ENCODE measurements around the gene AKNAD1. TPM values are rescaled to one million over a fixed set of nuclear protein-coding genes. Genes with fewer than 3 reads are reported as not detected.

The AKNAD1 gene
- total RNA-seq, 1 donor from 2014 or later, result 1.8 TPM

DNA sequence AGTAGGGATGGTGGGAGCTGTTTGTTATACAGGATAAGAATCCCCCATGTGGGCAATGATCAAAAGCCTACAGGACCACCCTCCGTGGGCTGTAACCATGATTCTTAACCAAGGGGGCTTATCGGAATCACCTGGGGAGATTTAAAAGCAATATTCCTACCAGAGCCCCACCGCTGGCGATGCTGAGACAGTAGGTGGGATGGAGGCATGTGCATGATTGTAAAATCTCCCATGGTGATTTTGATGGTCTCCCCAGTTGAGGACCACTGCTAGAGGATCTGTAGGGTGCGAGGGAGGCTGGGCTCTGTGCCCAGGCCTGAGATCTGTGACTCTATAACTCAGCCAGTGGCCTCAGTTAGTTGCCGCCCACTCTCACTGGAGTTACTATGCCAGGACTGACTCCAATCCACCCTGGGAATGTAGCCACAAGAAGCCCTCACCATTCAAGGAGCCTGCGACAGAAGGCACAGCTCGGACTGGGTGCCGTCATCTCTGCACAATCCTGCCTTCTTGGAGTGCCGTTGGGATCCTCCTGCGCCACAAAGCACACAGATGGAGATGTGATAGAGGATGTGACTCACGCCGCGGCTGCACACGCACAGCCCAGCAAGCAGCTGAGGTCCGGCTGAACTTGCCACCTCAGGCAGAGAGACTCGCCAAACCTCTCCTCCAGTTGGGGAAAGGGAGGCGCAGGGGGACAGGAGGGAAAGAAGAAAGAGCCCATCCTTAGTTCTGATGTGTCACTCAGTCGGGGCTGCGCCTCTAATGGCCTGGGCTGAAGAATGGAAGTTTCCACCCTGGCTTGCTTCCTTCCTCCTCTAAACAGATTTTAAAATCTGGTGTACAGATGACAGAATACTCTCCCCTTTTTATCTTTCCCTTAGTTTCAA, 26.5 kb downstream of the AKNAD1 start:
- DNase-seq (ENCODE audit: low read depth), result peak; percentile 100

GRCh38 chr1:108829498-108829916, 27.4 kb downstream of the AKNAD1 start:
- peak; percentile 100 for DNase-seq (ENCODE audit: low read depth)

DNA sequence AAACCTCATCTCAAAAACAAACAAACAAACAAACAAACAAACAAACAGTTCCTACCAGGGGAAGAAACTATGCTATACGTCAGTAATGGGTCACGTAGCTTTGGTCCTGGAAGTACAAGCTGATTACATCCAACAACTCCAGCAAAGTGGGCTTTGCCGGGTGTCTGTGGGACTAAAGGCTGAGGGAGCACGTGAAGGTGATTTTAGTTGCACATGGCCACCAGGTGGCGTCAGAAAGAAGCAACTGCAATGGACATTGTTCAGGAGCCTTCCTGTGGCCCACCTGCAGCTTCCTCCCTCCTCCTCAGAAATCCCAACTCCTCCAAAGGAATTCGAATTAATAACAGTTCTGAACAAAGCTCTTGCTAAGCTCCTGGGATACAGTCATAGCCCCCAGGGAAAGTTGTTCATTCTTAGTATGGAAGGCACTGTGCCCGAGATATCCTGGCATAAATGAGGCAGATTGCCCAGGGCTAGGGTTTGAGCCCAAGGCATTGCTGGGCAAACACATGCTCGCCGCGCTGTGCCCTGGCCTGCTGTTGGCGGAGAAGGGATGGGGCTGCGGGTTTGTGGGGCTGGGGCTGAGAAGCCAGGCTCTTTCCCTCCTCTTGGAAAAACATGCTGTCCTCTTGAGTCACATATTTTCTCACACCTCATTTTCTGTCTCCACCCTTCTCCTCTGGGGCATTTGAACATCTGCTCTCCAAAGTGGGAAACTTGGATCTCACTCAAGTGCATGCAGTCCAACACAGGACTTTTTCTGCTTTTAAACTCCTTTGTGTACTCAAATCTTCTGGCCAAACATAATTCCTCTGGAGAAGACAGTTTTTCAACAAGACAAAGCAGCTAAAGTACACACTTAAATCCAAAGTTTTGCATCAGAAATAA, 28.6 kb downstream of the AKNAD1 start:
- DNase-seq (ENCODE audit: low read depth), result peak; percentile 96

GRCh38 chr1:108826081-108826635, 30.7 kb downstream of the AKNAD1 start:
- DNase-seq (ENCODE audit: low read depth), result no peak

- DNase-seq (ENCODE audit: low read depth), result no peak
Measured at GRCh38 chr1:108824051-108824450, 32.8 kb downstream of the AKNAD1 start.

- DNase-seq (ENCODE audit: low read depth), result no peak
Measured at GRCh38 chr1:108823632-108824031, 33.3 kb downstream of the AKNAD1 start.

DNA sequence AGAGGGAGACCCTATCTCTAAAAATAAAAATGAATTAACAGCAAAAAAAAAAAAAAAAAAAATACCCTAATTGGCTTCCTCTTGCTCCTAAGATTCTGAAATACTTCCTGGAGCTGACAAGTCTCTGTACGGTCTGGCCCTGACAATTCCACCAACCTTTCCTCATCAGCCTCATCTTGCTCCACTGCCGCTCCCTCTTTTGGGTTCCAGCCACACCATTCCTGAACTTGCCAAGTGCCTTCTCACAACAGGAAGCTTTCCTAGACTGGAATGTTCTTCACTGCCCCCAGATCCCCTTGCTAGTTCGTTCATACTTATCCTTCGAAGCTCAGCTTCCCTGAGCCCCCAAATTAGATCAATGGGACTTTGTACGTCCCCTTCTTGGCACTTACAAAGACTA, 37.0 kb downstream of the AKNAD1 start:
- DNase-seq (ENCODE audit: low read depth), result no peak

DNA sequence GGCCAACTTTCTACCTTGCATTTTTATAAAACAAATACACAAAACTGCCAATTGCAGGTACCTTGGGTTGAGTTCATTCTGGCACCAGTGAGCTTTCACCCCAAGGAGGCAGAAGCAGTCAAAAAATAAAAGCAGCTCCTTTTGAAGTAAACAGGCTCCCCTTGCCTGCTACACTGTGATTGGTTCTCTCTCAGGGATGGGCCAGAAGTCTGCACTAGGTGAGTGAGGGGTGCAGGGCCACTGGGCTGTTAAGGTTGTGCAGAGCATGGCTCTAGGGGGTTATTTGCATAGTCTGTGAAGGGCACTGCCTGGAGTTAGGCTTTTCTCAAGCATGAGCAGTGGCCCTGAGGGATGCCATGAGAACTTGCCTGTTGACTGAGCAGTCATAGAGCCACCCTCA, 39.1 kb downstream of the AKNAD1 start:
- DNase-seq (ENCODE audit: low read depth), result no peak

- peak; percentile 97 for DNase-seq (ENCODE audit: low read depth)
Measured at GRCh38 chr1:108817016-108817415, 39.9 kb downstream of the AKNAD1 start.

DNA sequence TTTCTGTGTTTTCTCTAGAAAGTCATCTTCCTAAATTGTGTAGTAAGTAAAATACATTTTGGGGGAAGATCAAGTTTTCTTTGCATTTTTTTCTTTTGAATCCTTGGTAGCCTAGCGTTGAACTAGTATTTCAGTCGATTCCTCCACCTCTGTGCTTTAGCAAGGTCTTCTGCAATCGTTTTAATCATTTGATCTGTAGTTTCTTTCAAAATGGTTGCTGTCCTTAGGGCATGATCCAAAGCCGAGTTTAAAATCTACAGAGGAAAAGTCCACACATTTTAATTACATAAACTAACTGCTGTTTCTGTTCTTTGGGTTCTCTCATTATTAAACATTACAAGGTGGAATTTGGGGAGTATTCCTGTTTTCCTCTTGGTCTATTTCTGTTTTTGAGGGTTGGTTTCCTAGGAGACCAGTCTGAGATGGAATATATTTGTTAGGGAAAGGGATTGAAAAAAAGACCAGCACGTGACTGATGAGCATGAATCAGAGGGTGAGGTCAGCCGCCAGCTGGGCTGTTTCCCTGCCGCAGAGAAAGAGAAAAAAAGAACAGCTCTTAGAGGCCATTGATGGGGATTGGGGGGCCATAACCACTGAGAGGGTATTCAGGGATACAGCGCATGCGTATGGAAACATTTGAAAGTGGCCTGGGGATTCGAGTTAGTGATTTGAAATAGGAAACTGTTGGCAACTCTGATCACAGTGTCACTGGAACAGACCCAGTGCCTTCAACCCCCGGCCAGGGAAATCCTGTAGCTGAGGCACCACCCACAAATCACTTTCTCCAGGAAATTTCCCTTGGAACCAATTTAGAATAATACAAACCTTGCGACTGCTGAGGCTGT, 40.6 kb downstream of the AKNAD1 start:
- DNase-seq (ENCODE audit: low read depth), result peak; percentile 97

DNA sequence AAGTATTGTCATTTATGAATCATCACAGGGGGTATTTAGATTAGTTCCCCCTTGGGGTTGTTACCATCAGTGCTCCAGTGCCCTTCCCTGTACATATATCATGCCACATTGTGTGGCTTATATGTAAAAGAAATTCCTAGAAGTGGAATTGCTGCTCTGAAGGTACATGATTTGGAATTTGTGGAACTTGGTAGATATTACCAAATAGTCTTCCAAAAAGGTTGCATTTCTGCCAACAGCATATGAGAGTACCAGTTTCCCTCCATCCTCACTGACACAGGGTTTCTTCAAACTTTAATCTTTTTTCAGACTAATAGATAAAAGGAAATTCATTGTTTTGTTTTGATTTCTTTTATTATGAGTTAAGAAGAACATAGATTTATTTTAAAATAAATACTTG, 41.3 kb downstream of the AKNAD1 start:
- DNase-seq (ENCODE audit: low read depth), result peak; percentile 37

- DNase-seq (ENCODE audit: low read depth), result peak; percentile 89
Measured at GRCh38 chr1:108814343-108815125, 42.4 kb downstream of the AKNAD1 start.

GRCh38 chr1:108813326-108813725, 43.6 kb downstream of the AKNAD1 start:
- DNase-seq (ENCODE audit: low read depth), result no peak

- no peak for DNase-seq (ENCODE audit: low read depth)
Measured at GRCh38 chr1:108811611-108812010, 45.3 kb downstream of the AKNAD1 start.

- DNase-seq (ENCODE audit: low read depth), result no peak
Measured at GRCh38 chr1:108808438-108808837, 48.5 kb downstream of the AKNAD1 start.

GRCh38 chr1:108803548-108803947, 53.3 kb downstream of the AKNAD1 start:
- no peak for DNase-seq (ENCODE audit: low read depth)

DNA sequence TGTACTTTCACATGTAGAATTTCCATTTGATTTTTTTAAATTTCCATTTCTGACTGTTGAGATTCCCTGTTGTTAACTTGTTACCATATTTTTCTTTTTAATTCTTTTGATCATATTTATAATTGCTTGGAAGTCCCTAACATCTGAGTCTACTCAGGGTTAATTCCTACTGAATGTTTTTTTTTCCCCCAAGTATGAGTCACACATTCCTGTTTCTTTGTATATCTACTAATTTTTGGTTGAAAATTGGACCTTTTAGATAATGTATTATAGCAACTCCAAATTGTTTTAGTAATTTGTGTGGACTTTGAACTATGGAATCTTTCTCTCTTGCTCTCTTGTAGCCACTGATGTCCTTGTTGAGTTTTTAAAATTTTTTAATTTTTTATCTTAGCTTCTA, 55.8 kb downstream of the AKNAD1 start:
- DNase-seq (ENCODE audit: low read depth), result no peak

DNA sequence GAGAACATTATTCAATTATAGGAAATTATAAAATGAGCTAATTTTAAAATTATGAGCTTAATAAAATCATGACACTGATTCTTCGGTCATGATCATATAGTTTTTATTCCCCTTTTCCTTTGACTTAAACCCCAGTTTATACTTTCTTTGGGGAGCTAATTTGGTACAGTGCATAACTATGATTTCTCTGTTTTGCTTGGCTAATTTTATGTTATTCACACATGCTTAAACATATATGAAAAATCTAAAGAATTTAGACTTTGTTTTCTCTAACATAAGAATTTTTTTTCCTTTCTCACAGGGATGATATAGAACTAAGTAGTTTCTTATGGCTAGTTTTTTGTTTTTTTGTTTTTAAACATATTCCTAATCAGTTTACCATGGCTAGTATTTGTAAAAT, 57.9 kb downstream of the AKNAD1 start:
- DNase-seq (ENCODE audit: low read depth), result no peak

DNA sequence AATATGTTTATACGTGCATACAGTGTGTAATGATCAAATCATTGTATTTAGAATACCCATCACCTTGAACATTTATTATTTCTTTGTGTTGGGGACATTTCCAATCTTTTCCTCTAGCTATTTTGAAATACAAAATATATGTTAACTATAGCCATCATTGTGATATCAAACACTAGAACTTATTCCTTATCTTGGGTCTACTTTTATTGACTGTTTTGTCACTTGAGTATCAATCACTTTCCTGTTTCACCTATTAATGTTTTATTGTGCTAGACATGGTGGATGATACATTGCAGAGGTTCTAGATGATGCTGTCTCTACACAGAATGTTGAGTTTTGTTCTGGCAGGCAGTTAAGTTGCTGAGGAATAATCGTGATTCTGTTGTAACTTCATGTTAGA, 64.5 kb downstream of the AKNAD1 start:
- DNase-seq (ENCODE audit: low read depth), result no peak

DNA sequence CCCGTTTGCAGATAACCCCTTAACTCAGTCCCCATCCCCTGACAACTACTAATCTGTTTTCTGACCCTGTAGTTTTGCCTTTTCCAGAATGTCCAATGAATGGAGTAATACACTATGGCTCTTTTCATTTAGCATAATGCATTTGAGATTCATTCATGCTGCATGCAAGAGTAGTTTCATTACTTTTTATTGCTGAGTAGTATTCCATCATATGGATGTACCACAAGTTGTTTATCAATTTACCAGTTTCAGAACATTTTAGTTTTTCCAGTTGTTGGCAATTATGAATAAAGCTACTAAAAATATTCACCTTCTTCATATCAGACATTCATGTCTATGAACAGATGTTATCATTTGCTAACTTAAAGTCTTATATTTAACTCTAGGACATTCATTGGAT, 65.1 kb downstream of the AKNAD1 start:
- DNase-seq (ENCODE audit: low read depth), result no peak

Measured in myocyte (in vitro differentiated cells).